ENCODE measurements around the gene GRWD1.

DNA sequence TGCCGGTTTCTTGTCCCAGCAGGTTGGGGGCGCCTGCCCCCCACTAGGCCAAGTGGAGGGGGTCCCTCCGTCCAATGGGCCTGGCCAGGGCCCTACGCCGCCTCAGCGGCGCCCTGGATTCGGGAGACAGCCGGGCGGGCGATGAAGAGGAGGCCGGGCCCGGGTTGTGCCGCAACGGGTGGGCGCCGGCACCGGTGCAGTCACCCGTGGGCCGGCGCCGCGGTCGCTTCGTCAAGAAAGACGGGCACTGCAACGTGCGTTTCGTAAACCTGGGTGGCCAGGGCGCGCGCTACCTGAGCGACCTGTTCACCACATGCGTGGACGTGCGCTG, 15.8 kb downstream of the GRWD1 start:
- no peak for TF ChIP-seq POLR2A (IDR thresholded peaks at IDR 0.05)
- TF ChIP-seq, protein P1, sequence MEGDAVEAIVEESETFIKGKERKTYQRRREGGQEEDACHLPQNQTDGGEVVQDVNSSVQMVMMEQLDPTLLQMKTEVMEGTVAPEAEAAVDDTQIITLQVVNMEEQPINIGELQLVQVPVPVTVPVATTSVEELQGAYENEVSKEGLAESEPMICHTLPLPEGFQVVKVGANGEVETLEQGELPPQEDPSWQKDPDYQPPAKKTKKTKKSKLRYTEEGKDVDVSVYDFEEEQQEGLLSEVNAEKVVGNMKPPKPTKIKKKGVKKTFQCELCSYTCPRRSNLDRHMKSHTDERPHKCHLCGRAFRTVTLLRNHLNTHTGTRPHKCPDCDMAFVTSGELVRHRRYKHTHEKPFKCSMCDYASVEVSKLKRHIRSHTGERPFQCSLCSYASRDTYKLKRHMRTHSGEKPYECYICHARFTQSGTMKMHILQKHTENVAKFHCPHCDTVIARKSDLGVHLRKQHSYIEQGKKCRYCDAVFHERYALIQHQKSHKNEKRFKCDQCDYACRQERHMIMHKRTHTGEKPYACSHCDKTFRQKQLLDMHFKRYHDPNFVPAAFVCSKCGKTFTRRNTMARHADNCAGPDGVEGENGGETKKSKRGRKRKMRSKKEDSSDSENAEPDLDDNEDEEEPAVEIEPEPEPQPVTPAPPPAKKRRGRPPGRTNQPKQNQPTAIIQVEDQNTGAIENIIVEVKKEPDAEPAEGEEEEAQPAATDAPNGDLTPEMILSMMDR (IDR thresholded peaks at IDR 0.05): no peak
- TF ChIP-seq POLR2AphosphoS5 (IDR thresholded peaks at IDR 0.05): no peak
